NCI-H69 (cell line): ENCODE results near the gene MT1M.
"Not testable (repeated sequence)": the region's sequence is repeated elsewhere in the genome, so short reads cannot be mapped to it uniquely, and the experiment has no call there.

Experiments
- DNase-seq: peaks from one replicate; lab custom pipeline; 2025; lab: John Stamatoyannopoulos, UW

The MT1M gene

DNA sequence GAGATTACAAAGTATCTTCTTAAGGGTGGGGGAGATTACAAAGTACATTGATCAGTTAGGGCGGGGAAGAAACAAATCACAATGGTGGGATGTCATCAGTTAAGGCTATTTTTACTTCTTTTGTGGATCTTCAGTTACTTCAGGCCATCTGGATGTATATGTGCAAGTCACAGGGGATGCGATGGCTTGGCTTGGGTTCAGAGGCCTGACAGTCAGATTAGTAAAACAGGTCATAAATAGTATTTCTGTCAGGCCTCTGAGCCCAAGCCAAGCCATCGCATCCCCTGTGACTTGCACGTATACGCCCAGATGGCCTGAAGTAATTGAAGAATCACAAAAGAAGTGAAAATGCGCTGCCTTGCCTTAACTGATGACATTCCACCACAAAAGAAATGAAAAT, 42.1 kb downstream of the MT1M start:
- not testable (repeated sequence) for DNase-seq

DNA sequence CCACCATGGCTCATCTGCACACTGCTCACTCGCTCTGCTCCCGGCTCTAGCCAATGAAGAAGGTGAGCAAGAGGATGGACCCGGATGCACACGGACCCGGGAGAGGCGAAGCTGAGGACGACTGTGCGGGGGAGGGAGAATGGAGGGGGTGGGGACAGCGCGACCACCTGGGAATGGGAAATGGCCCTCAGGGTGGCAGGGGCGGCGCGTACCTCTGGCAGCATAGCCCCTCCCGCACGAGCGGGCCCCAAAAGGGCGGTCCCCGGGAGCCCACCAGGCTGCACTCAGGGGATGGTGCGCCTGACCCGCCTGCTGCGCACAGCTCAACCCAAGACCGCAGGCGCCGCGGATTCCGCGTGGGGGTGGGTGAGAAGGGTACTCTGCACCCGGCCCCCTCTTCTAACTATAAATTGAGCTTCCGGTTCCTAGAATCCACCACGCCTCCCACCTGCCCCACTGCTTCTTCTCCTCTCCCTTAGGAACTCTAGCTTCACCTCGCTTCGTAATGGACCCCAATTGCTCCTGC, 43.3 kb downstream of the MT1M start:
- DNase-seq, result peak; percentile 37

DNA sequence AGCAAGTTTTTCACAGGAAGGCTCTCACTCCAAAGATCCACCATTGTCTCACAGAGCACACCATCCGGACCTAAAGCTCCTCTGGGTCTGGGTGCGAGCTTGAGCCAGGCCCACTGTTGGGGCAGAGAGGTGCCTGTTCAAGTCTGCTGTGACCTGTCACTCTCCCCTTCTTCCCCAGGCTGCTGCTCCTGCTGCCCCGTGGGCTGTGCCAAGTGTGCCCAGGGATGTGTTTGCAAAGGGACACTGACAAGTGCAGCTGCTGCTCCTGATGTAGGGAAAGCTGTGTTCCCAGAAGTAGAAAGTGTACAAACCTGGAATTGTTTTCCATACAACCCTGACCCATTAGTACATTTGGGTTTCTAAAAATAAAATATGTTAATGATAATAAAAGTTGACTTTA, 45.0 kb downstream of the MT1M start:
- DNase-seq, result no peak

DNA sequence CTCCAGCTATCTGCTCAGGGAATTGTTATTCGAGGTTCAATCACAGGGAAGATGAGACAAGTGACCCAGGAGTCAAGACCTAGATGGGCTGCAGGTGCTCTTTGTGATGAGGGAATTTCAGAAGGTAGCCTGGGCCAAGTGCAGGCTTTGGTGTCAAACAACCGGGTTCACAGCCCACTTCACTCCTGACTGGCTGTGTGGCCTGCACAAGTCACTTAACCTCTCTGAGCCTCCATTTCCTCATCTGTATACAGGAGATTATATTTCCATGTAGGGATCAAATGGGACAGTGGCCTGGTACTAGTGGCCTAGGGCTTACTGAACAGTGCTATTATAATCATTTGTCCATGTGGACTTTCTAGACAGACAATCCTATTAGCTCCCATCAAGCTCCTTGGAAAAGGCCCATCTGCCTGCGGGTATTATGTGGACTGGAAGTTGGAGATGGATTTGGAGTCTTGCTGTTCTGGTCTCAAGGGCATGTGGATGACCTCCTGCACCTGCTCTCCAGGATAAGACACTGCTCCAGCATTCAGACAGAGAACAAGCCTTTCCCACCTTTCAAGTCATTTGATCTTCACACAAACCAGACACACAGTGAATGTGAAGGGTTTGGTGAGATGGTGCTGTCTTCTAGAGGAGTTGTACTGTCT, 46.7 kb downstream of the MT1M start:
- no peak for DNase-seq

DNA sequence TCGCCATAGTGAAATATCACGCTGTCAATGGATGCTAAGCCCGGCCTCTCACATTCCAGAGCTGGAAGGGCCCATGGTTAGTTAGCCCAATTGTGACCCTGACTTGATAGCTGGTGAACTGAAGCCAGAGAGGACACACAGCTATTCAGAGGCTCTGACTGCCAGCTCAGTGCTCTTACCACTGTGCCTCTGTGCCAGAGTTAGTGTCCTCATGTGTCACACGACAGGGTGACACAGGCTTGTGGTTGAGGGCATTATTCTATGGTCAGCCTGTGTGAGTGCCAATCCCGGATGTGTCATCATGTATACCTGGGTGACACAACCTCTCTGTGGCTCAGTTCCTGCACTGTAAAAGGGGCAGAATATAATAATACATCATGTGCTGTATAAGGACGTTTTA, 47.4 kb downstream of the MT1M start:
- no peak for DNase-seq

DNA sequence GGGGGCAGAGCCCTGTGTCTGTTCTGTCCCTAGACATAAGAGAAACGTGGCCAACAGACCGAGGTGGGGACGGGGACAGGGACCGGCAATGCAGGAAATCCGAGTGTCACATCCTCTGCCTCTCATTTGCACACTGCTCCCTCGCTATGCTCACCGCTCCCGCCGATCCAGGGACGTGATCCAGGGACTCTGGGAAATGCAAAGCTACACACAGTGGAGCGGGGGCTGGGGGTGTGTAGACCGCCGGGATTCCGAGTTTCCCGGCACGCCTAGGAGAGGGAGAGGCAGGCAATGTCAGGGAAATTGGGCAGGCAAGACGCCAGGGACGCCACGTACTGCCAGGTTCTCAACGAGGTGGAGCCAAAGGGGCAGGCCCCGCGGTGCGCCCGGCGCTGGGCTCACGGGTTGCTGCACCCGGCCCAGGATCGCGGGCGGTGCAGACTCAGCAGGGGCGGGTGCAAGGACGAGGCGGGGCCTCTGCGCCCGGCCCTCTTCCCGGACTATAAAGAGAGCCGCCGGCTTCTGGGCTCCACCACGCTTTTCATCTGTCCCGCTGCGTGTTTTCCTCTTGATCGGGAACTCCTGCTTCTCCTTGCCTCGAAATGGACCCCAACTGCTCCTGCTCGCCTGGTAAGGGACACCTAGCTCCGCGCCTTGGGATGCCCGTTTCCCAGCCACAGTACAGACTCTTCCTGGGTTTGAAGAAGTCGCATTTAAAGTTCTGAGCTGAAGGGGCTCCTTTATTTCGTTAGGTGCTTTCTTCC, 49.7 kb downstream of the MT1M start, which contains the start of gene MT1X:
Gene MT1X (plus strand): TSS at position 532 of the 764 bp plus-strand sequence. CDS start 71 bp downstream, at position 603.
- peak; percentile 87 for DNase-seq

DNA sequence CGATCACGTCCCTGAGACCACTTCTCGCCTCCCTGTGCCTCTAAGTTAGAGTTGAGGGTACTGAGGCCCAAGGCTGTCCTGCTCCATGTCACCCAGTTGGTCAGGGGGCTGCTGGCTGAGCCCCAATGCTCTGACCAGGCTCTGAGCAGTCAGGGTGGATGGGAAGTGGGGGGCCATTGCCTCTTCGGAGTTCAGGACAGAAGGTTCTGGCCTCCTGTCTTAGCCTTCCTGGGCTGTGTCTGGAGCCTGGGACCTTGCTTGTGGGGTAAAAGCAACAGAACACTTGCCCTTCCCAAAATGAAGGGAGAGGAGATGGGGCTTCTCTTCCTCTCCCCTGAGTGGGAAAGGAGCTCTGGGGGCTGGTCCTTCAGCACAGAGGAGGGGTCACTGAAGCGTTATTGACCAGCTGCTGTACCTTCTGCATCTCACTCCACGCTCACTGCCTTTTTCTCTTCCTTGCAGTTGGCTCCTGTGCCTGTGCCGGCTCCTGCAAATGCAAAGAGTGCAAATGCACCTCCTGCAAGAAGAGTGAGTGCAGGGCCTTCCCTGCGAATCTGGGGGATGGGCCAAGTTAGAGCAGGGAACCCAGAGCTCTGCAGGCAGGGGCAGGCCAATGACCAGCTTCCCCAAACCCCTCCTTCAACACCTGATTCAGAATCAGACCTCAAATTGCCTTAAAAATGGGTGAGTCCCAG, 50.4 kb downstream of the MT1M start:
- DNase-seq, result no peak
